ENCODE data around the gene MTNR1B. TPM values are rescaled to one million over a fixed set of nuclear protein-coding genes. Genes with fewer than 3 reads are reported as not detected.

The MTNR1B gene
- total RNA-seq, result not detected in 2 replicates

DNA sequence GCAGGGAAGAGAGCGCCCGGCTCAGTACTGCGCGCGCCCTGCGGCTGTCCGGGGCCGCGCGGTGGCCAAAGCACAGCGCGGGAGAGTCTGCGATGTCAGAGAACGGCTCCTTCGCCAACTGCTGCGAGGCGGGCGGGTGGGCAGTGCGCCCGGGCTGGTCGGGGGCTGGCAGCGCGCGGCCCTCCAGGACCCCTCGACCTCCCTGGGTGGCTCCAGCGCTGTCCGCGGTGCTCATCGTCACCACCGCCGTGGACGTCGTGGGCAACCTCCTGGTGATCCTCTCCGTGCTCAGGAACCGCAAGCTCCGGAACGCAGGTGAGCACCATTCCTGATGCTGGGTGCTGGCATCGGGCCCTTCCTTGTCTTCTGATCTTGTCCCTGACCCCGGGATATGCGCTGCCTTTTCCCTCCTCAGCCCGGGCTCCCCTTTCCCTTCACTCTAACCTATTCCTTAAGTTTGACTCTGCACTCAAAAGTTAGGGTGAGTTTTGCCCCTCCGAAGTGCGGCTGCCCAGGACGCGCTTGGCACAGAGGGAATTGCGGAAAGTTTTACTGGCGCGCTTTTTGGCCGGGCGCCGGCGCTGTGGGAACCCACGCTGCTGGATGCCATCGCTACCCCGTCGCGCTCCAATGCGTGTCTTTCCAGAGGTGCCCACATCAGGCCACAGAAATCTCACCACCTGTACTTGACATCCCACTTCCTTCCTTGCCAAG lies at the start of gene MTNR1B:
Gene MTNR1B, plus strand, starts transcription at position 18 of the 714 bp plus-strand sequence. Its CDS starts 75 bp downstream, at position 93.

Other genes with a start within 250 kb of the MTNR1B start
- 8.8 and 9.1 TPM in 2 replicates for gene SLC36A4, start 228.3 kb downstream of the MTNR1B start, total RNA-seq